ENCODE data around the gene LRRC55.

LRRC55 gene

GRCh38 chr11:57140568-57140967 is 41.2 kb upstream of the LRRC55 start:
- no peak for DNase-seq (ENCODE audit: low spot score)
- TF ChIP-seq, protein P1, sequence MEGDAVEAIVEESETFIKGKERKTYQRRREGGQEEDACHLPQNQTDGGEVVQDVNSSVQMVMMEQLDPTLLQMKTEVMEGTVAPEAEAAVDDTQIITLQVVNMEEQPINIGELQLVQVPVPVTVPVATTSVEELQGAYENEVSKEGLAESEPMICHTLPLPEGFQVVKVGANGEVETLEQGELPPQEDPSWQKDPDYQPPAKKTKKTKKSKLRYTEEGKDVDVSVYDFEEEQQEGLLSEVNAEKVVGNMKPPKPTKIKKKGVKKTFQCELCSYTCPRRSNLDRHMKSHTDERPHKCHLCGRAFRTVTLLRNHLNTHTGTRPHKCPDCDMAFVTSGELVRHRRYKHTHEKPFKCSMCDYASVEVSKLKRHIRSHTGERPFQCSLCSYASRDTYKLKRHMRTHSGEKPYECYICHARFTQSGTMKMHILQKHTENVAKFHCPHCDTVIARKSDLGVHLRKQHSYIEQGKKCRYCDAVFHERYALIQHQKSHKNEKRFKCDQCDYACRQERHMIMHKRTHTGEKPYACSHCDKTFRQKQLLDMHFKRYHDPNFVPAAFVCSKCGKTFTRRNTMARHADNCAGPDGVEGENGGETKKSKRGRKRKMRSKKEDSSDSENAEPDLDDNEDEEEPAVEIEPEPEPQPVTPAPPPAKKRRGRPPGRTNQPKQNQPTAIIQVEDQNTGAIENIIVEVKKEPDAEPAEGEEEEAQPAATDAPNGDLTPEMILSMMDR (IDR thresholded peaks at IDR 0.05; ENCODE audit: poor library complexity, severe bottlenecking): no peak
- Histone ChIP-seq H3K27me3 (ENCODE audit: insufficient read depth, poor library complexity, severe bottlenecking) (no peaks in the 10 kb centered on the region), H3K4me1 (ENCODE audit: insufficient read depth, poor library complexity, severe bottlenecking) (no peaks in the 10 kb centered on the region), H3K9me3 (ENCODE audit: severe bottlenecking) (no peaks in the 10 kb centered on the region), H3K27ac (ENCODE audit: poor library complexity, severe bottlenecking) (no peak overlapping the region), H3K36me3 (ENCODE audit: low read depth) (no peaks in the 10 kb centered on the region), H3K4me3 (ENCODE audit: severe bottlenecking) (no peak overlapping the region)
- ATAC-seq (ENCODE audit: low read depth): no peak

GRCh38 chr11:57143459-57143858 is 38.3 kb upstream of the LRRC55 start:
- H3K27ac ChIP-seq (ENCODE audit: poor library complexity, severe bottlenecking): no peak overlapping the region
- no peaks in the 10 kb centered on the region for H3K9me3 ChIP-seq (ENCODE audit: severe bottlenecking)
- H3K36me3 ChIP-seq (ENCODE audit: low read depth): no peaks in the 10 kb centered on the region
- TF ChIP-seq, protein P1 (IDR thresholded peaks at IDR 0.05; ENCODE audit: poor library complexity, severe bottlenecking): no peak
- DNase-seq (ENCODE audit: low spot score) (no peak), ATAC-seq (ENCODE audit: low read depth) (no peak)
- H3K4me1 ChIP-seq (ENCODE audit: insufficient read depth, poor library complexity, severe bottlenecking): no peaks in the 10 kb centered on the region
- H3K4me3 ChIP-seq (ENCODE audit: severe bottlenecking): no peak overlapping the region
- H3K27me3 ChIP-seq (ENCODE audit: insufficient read depth, poor library complexity, severe bottlenecking): no peaks in the 10 kb centered on the region

- no peak overlapping the region for H3K27ac ChIP-seq (ENCODE audit: poor library complexity, severe bottlenecking)
- ATAC-seq (ENCODE audit: low read depth) (no peak), DNase-seq (ENCODE audit: low spot score) (no peak)
- no peaks in the 10 kb centered on the region for H3K4me1 ChIP-seq (ENCODE audit: insufficient read depth, poor library complexity, severe bottlenecking)
- no peaks in the 10 kb centered on the region for H3K36me3 ChIP-seq (ENCODE audit: low read depth)
- H3K27me3 ChIP-seq (ENCODE audit: insufficient read depth, poor library complexity, severe bottlenecking): no peaks in the 10 kb centered on the region
- no peaks in the 10 kb centered on the region for H3K9me3 ChIP-seq (ENCODE audit: severe bottlenecking)
- no peak overlapping the region for H3K4me3 ChIP-seq (ENCODE audit: severe bottlenecking)
- TF ChIP-seq, protein P1 (IDR thresholded peaks at IDR 0.05; ENCODE audit: poor library complexity, severe bottlenecking): no peak
Observed at GRCh38 chr11:57144075-57144474, 37.7 kb upstream of the LRRC55 start.

DNA sequence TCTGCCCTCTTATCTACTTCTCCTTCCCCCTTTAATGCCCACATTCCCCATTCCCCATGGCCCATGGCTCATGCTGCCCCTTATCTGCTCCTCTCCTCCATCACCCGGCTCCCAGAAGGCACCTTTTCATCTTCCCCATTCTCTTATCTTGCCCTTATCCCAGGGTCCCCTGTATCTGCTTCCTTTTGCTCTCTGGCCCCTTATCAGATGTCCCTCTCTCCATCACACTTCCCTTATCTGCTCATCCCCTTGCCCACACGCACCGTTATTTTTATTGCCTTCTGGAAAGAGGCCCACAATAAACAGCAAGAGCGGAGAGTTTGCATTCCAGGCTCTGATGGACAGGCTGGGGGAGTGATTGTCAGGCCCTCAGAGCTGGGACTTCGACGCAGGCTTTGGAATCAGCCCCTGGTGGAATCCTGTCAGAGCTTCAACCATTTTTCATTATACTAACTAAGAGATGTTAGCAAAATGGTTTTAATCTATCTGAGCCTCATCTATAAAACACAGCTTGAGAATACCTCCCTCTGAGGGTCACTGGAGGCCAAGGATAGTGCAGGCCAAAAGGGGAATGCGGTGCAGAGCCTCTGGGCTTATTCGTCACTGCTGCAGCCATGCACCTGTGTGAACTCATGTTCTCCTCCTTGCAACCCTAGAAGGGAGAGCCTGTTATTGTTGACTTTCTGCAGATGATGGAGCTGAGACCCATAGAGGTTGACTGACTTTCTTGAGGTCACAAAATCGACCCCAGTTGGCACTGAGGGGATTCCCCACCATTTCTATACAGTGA is 37.0 kb upstream of the LRRC55 start:
- DNase-seq (ENCODE audit: low spot score): no peak
- Histone ChIP-seq H3K9me3 (ENCODE audit: severe bottlenecking) (no peaks in the 10 kb centered on the region), H3K4me1 (ENCODE audit: insufficient read depth, poor library complexity, severe bottlenecking) (no peaks in the 10 kb centered on the region), H3K27ac (ENCODE audit: poor library complexity, severe bottlenecking) (no peak overlapping the region), H3K36me3 (ENCODE audit: low read depth) (no peaks in the 10 kb centered on the region), H3K4me3 (ENCODE audit: severe bottlenecking) (no peak overlapping the region), H3K27me3 (ENCODE audit: insufficient read depth, poor library complexity, severe bottlenecking) (no peaks in the 10 kb centered on the region)
- TF ChIP-seq, protein P1 (IDR thresholded peaks at IDR 0.05; ENCODE audit: poor library complexity, severe bottlenecking): no peak
- ATAC-seq (ENCODE audit: low read depth): no peak

DNA sequence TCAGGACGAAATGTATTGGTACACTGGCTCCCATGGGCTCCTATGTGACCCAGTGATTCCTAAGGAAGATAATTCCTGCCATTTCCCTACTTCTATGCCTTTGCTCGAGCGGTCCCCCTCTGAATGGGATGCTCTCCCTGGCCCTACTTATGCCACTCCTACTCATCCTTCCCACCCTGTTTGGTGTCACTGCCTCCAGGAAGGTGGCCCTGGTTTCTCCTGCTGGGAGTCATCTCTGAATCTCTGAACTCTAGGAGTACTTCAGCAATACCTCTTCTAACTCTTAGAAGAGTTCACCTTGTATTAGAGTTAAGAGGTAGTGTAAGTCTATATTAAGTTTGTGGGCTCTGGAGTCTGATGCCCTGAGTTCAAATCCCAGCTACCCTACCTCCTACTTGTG is 35.5 kb upstream of the LRRC55 start:
- TF ChIP-seq, protein P1 (IDR thresholded peaks at IDR 0.05; ENCODE audit: poor library complexity, severe bottlenecking): no peak
- no peak overlapping the region for H3K27ac ChIP-seq (ENCODE audit: poor library complexity, severe bottlenecking)
- DNase-seq (ENCODE audit: low spot score) (no peak), ATAC-seq (ENCODE audit: low read depth) (no peak)
- H3K36me3 ChIP-seq (ENCODE audit: low read depth): no peaks in the 10 kb centered on the region
- H3K4me1 ChIP-seq (ENCODE audit: insufficient read depth, poor library complexity, severe bottlenecking): no peaks in the 10 kb centered on the region
- H3K27me3 ChIP-seq (ENCODE audit: insufficient read depth, poor library complexity, severe bottlenecking): no peaks in the 10 kb centered on the region
- no peaks in the 10 kb centered on the region for H3K9me3 ChIP-seq (ENCODE audit: severe bottlenecking)
- H3K4me3 ChIP-seq (ENCODE audit: severe bottlenecking): no peak overlapping the region
